GM18907 (cell line): ENCODE measurements around the gene EDN3.
"Not testable (repeated sequence)": the region's sequence is repeated elsewhere in the genome, so short reads cannot be mapped to it uniquely, and the experiment has no call there.

Source experiments
- ATAC-seq: cut with Tn5 transposase; IDR thresholded peaks from one replicate; pipeline ENCODE4 v1.9.1; 2021; ENCODE audit warnings: mild to moderate bottlenecking, moderate library complexity; ENCODE audit not compliant: unreplicated experiment

EDN3 gene

GRCh38 chr20:59334651-59335300, 34.4 kb downstream of the EDN3 start:
- no peak for ATAC-seq

DNA sequence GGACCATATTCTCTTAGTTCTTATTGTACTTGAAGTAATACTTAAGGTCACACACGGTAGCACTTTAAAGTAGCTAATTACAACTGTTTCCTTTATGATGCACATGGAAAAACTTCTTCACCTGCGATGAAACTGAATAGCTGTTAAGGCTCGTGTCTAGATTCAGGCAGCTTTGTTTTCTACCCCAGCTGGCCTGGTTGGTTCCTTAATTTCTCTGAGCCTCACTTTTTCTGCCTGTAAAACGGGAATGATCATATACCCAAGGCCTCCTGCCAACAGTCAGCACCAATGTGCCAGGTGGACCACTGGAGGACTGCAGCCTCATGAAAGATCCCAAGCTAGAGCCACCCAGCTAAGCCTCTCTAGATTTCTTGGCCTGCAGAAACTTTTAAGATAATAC, 35.0 kb downstream of the EDN3 start:
- ATAC-seq = no peak

- no peak for ATAC-seq
Observed at GRCh38 chr20:59336540-59336939, 36.1 kb downstream of the EDN3 start.

GRCh38 chr20:59338444-59338843, 38.0 kb downstream of the EDN3 start:
- ATAC-seq = not testable (repeated sequence)

GRCh38 chr20:59340201-59340885, 39.9 kb downstream of the EDN3 start:
- no peak for ATAC-seq

GRCh38 chr20:59341285-59342022, 41.0 kb downstream of the EDN3 start:
- not testable (repeated sequence) for ATAC-seq

GRCh38 chr20:59342023-59342957, 41.9 kb downstream of the EDN3 start:
- ATAC-seq = no peak

- ATAC-seq = no peak
Observed at GRCh38 chr20:59346061-59346460, 45.6 kb downstream of the EDN3 start.

GRCh38 chr20:59349277-59349676, 48.9 kb downstream of the EDN3 start:
- ATAC-seq = no peak

GRCh38 chr20:59350330-59351156, 50.1 kb downstream of the EDN3 start:
- ATAC-seq = no peak

GRCh38 chr20:59351157-59352040, 51.0 kb downstream of the EDN3 start:
- no peak for ATAC-seq

DNA sequence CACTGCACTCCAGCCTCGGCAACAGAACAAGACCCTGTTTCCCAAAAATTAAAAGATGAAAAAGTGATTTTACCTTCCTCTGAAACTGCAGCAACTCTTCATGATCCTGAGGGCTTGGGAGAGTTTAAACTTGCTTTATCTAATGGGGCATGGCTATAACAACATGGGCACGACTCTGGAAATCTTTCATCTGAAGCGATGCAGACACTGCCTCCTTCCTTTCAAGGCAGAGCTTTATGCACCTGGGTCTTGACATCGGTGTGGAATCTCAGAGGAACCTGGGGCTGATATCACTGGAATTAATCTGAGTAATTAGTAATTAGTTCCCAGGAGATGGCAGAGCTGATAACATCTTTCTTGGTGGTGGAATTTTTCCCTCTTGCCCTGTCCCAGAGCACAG, 52.1 kb downstream of the EDN3 start:
- no peak for ATAC-seq

- no peak for ATAC-seq
Observed at GRCh38 chr20:59352990-59353389, 52.6 kb downstream of the EDN3 start.

DNA sequence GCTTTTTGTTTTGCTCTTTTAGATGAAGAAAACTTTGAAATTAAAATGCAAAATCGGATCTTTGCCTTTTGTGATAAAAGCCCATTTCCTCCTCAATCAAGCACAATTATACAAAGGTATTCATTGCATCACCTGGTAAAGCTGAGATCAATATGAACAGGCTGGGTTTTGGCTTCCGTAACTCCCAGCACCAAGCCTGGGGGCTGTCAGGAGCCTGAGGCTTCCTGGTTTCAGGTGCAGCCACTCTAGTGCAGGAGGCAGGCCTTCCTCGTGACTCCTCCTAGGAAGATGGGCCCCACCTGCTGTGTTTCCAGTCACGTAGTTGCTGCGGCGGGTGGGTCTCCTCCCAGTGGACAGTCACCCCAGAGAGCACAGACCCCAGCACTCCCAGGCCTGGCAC, 54.0 kb downstream of the EDN3 start:
- ATAC-seq = no peak

DNA sequence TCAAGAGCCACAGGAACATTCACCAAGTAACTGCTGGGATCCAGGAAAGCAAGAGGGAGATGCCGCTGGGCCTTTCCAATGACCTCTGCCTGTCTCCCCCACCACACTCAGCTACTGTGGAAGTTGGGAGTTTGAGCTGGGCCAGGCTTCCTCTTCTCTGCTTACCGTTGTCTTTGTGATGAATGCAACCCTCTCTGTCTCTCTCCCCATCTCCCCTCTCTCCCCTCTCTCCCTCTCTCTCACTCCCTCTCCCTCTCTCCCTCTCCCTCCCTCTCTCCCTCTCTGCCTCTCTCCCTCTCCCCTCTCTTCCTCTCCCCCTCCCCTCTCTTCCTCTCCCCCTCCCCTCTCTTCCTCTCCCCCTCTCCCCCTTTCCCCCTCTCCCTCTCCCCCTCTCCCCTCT, 54.8 kb downstream of the EDN3 start:
- no peak for ATAC-seq

DNA sequence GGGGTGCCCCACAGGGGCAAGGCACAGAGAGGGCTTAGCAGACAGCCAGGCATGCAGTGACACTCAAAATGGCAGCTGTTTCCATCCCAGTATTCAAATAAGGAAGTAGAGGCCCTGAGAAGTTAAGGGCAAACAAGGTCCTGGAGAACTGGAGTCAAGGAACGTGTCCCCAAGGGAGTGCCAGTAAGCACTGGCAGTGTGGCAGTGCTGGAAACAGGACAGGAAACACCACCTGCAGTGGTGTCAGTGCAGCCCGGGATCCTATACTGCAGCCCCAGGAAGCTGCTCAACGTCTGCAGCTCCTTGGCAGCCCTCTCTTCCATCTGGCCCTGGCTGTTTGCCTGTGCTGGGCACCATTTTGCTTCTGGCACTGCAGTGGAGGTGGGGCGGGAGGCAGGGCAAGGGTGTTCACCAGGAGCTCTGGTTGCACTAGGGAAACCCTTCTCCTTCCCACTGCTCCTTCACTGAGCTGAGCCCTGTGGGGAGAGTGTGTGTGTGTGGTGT, 56.3 kb downstream of the EDN3 start:
- ATAC-seq = no peak

GRCh38 chr20:59358793-59359192, 58.4 kb downstream of the EDN3 start:
- ATAC-seq = not testable (repeated sequence)

- ATAC-seq = no peak
Observed at GRCh38 chr20:59359906-59360725, 59.7 kb downstream of the EDN3 start.
